PC-9 (cell line): Measurements from ENCODE around the gene MAST1. TPM values are rescaled to one million over a fixed set of nuclear protein-coding genes. Genes with fewer than 3 reads are reported as not detected.
A peak's percentile ranks its signal among the peaks of the same experiment; 100 is the strongest.

Experiments used
- BruUV-seq: library from RNA; stranded (reverse); fragments of 400-500 nt; replicated peaks from 2 replicates; lab custom pipeline; 2021; lab: Mats Ljungman, UMichigan
- CTCF ChIA-PET: fragments of 300-600 bp; sonication (Branson Sonifier 250); formaldehyde crosslinking; loops from one replicate; lab custom pipeline; 2022; ENCODE audit warnings: antibody characterized with exemption; lab: Charles Lee
- POLR2A ChIA-PET: fragments of 300-600 bp; sonication (Branson Sonifier 250); formaldehyde crosslinking; loops from one replicate; lab custom pipeline; 2022; ENCODE audit warnings: antibody characterized with exemption; ENCODE audit not compliant: unreplicated experiment; lab: Charles Lee
- DNase-seq, 2 experiments: peaks; one replicate each; pipeline versions ENCODE4 v3.0.0 to v3.0.0-alpha.2; 2015 to 2022; ENCODE audit warnings: mixed read lengths in 1 of 2
- H2AFZ ChIP-seq: fragments of 200-600 bp; sonication (generic); 2 replicates; pipeline ENCODE4 v1.8.1; 2017; ENCODE audit warnings: antibody characterized with exemption
- H3F3A ChIP-seq: fragments of 200-600 bp; sonication (generic); 2 replicates; pipeline ENCODE4 v1.8.1; 2017; ENCODE audit warnings: antibody characterized with exemption, mild to moderate bottlenecking, low read depth; ENCODE audit not compliant: insufficient read depth
- H3K27ac ChIP-seq: fragments of 200-600 bp; sonication (generic); 2 replicates; pipeline ENCODE4 v1.6.1; 2016; ENCODE audit warnings: mixed run types
- H3K27me3 ChIP-seq: fragments of 200-600 bp; sonication (generic); 2 replicates; pipeline ENCODE4 v1.6.1; 2016; ENCODE audit warnings: low read depth, mixed run types; ENCODE audit not compliant: insufficient read depth
- H3K36me3 ChIP-seq: fragments of 200-600 bp; sonication (generic); 2 replicates; pipeline ENCODE4 v1.6.1; 2016; ENCODE audit warnings: low read depth, mixed run types
- H3K4me1 ChIP-seq: fragments of 200-600 bp; sonication (generic); replicated peaks from 2 replicates; pipeline ENCODE4 v1.6.1; 2016; ENCODE audit warnings: mixed run types; ENCODE audit not compliant: insufficient read depth
- H3K4me2 ChIP-seq: fragments of 200-600 bp; sonication (generic); 2 replicates; pipeline ENCODE4 v1.6.1; 2017; ENCODE audit warnings: mixed run types
- H3K4me3 ChIP-seq: fragments of 200-600 bp; sonication (generic); 2 replicates; pipeline ENCODE4 v1.6.1; 2016; ENCODE audit warnings: mixed run types
- H3K79me2 ChIP-seq: fragments of 200-600 bp; sonication (generic); 2 replicates; pipeline ENCODE4 v1.6.1; 2017; ENCODE audit warnings: low read depth, mixed run types
- H3K9me2 ChIP-seq: fragments of 200-600 bp; sonication (generic); 2 replicates; pipeline ENCODE4 v1.8.1; 2017; ENCODE audit warnings: mild to moderate bottlenecking; ENCODE audit not compliant: insufficient read depth
- H3K9me3 ChIP-seq: fragments of 200-600 bp; sonication (generic); 2 replicates; pipeline ENCODE4 v1.8.1; 2016; ENCODE audit warnings: low read depth; ENCODE audit not compliant: insufficient read depth
- H4K20me1 ChIP-seq: fragments of 200-600 bp; sonication (generic); 2 replicates; pipeline ENCODE4 v1.8.1; 2017; ENCODE audit not compliant: insufficient read depth
- CTCF ChIP-seq: fragments of 200-600 bp; sonication (generic); conservative IDR thresholded peaks from 2 replicates; pipeline ENCODE4 v1.6.1; 2017; ENCODE audit warnings: mixed run types, antibody characterized with exemption, mild to moderate bottlenecking, moderate library complexity
- EZH2 ChIP-seq: fragments of 200-600 bp; sonication (generic); IDR thresholded peaks from 2 replicates; pipeline ENCODE4 v1.8.0; 2017; ENCODE audit warnings: antibody characterized with exemption, low read depth
- intact Hi-C: fragments of 100-400 bp; cut with micrococcal nuclease; formaldehyde crosslinking; loops from one replicate; pipeline ENCODE4 v1.10.0; 2022; ENCODE audit not compliant: unreplicated experiment
- total RNA-seq: library from RNA; stranded (reverse); gene quantifications from 2 replicates; pipeline ENCODE4 v1.2.3, GENCODE V29; 2021

MAST1 gene
- total RNA-seq, 1 experiment from 2014 or later, result 11.9 TPM

DNA sequence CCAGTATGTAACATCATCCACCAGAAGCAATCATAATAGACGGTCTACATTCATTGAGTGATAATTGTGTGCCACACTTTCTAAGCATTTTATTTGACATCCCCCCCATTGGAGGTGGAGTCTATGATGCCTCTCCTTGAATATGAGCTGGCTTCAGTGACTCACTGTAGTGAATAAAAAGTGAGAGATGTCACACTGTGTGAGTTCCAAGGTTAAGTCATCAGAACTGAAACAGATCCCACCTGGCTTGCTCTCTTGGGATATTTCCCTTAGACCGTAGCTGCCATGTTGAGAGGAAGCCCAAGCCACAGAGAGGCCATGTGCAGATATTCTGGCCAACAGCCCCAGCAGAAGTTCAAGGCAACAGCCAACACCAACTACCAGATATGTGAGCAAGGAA, 16.6 kb upstream of the MAST1 start:
- no peak overlapping the region for H3K27ac ChIP-seq
- BruUV-seq, result no TSS peak
- no peak for TF ChIP-seq EZH2
- no peak for TF ChIP-seq CTCF
- no peak overlapping the region for H3K4me2 ChIP-seq
- no peaks in the 10 kb centered on the region for H3K36me3 ChIP-seq
- H4K20me1 ChIP-seq, result no peaks in the 10 kb centered on the region
- H3K4me1 ChIP-seq, result no peaks in the 10 kb centered on the region
- no peak for DNase-seq
- no peak overlapping the region for H2AFZ ChIP-seq
- no peak overlapping the region for H3K4me3 ChIP-seq
- no peaks in the 10 kb centered on the region for H3K27me3 ChIP-seq
- ChIA-PET CTCF (interaction anchor here (0.6 kb wide), 1 partner anchor 39 kb away, joined by 9 read pairs; no protein-coding TSS in a partner anchor), POLR2A (no interaction called here)
- H3K79me2 ChIP-seq, result no peaks in the 10 kb centered on the region
- peaks cover 17% of the 10 kb centered on the region; the same call in 1 of the 2 replicates for H3F3A ChIP-seq
- H3K9me3 ChIP-seq, result no peaks in the 10 kb centered on the region
- H3K9me2 ChIP-seq, result no peaks in the 10 kb centered on the region
- intact Hi-C loops, result no loop called here

DNA sequence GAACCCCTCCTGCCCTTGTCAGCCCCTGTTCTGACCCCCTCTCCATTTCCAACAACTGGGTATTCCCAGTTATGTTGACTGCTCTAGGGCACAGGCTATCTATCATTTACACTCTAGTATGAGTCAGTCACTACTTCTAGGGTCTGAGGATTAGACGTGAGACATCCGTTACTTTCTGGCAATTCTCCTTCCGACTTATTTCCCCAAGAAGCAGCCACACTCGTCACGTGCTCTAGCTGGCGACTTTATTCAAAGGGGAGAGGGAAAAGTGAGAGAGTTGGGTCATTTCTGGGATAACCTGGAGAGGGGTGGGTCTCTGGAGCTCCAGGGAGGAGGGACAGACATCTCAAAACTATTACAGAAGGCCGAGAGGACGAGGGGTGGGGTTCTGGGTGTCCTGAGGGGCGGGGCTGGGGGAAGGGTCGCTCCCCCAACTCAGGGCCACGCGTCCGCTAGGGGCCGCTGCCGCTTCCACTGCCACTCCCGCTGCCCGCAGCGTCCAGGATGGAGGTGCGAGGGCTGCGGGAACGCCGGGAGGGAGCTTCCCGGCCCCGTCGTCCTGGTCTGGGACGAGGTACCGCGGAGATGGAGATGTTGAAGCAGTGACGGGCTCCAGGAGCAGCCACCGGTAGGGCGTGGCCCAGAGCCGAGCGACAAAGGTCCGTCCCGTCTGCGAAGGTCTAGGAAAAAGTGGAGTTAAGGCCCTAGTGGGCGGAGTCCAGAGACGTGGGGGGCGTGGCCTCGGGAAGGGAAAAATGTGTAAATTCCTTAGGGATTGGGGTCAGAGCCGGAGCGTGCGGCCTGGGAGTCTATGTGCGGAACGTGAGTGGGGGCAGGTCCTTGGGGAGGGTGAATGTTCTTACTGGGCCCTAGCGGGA, 12.8 kb upstream of the MAST1 start:
- no peak overlapping the region for H3K27ac ChIP-seq
- no peaks in the 10 kb centered on the region for H3K9me2 ChIP-seq
- no peak for DNase-seq
- intact Hi-C loops, result no loop called here
- H2AFZ ChIP-seq, result no peak overlapping the region
- H3K4me1 ChIP-seq, result no peaks in the 10 kb centered on the region
- H3K79me2 ChIP-seq, result no peaks in the 10 kb centered on the region
- CTCF ChIA-PET, result no interaction called here
- H3K27me3 ChIP-seq, result peaks cover 3% of the 10 kb centered on the region; the same call in 1 of the 2 replicates
- no peak overlapping the region for H3K4me3 ChIP-seq
- TF ChIP-seq CTCF (peak; percentile 30; the same call in 1 of the 2 replicates), EZH2 (no peak)
- H3K36me3 ChIP-seq, result no peaks in the 10 kb centered on the region
- H4K20me1 ChIP-seq, result no peaks in the 10 kb centered on the region
- no peak overlapping the region for H3K4me2 ChIP-seq
- BruUV-seq, result no TSS peak
- H3F3A ChIP-seq, result peaks cover 14% of the 10 kb centered on the region; the same call in 1 of the 2 replicates
- POLR2A ChIA-PET, result no interaction called here
- no peaks in the 10 kb centered on the region for H3K9me3 ChIP-seq

GRCh38 chr19:12828494-12828893, 9.8 kb upstream of the MAST1 start:
- no peak overlapping the region for H2AFZ ChIP-seq
- no peaks in the 10 kb centered on the region for H3K9me3 ChIP-seq
- DNase-seq, result peak in 1 of 2 experiments; percentile 58
- ChIA-PET POLR2A (interaction anchor here (0.7 kb wide), 1 partner anchor 162 kb away, joined by 3 read pairs; the partner anchor contains the start of genes MAN2B1 and WDR83), CTCF (interaction anchor here (0.6 to 0.7 kb wide), 2 partner anchors 19 to 901 kb away, joined by 3 read pairs; no protein-coding TSS in a partner anchor)
- BruUV-seq, result no TSS peak
- H3K9me2 ChIP-seq, result no peaks in the 10 kb centered on the region
- H4K20me1 ChIP-seq, result no peaks in the 10 kb centered on the region
- peaks cover 8% of the 10 kb centered on the region for H3K4me1 ChIP-seq
- peaks cover 13% of the 10 kb centered on the region; the same call in 1 of the 2 replicates for H3F3A ChIP-seq
- TF ChIP-seq CTCF (no peak), EZH2 (no peak)
- H3K79me2 ChIP-seq, result no peaks in the 10 kb centered on the region
- intact Hi-C loops, result no loop called here
- no peaks in the 10 kb centered on the region for H3K36me3 ChIP-seq
- H3K27me3 ChIP-seq, result peaks cover 15% of the 10 kb centered on the region; the same call in 1 of the 2 replicates
- H3K4me3 ChIP-seq, result no peak overlapping the region
- H3K4me2 ChIP-seq, result 0 out of 2 replicates have a peak overlapping the region, but pooled peaks have one; percentile 3
- no peak overlapping the region for H3K27ac ChIP-seq
